Skeletal muscle satellite cell (primary cell): Measurements from ENCODE around the gene RFFL. TPM values are rescaled to one million over a fixed set of nuclear protein-coding genes. Genes with fewer than 3 reads are reported as not detected.
"Not testable (repeated sequence)": the region's sequence is repeated elsewhere in the genome, so short reads cannot be mapped to it uniquely, and the experiment has no call there.

Experiments used
- H3K27me3 ChIP-seq: 2 replicates; pipeline ENCODE4 v1.7.0; 2013; ENCODE audit warnings: low read length; ENCODE audit not compliant: control insufficient read depth, insufficient read depth
- H3K36me3 ChIP-seq: 2 replicates; pipeline ENCODE4 v1.7.0; 2013; ENCODE audit warnings: mild to moderate bottlenecking, control low read depth, low read length; ENCODE audit not compliant: insufficient read depth
- H3K4me1 ChIP-seq: 2 replicates; pipeline ENCODE4 v1.7.0; 2013; ENCODE audit warnings: low read length; ENCODE audit not compliant: control insufficient read depth, insufficient read depth
- H3K4me2 ChIP-seq: 2 replicates; pipeline ENCODE4 v1.7.0; 2013; ENCODE audit warnings: mild to moderate bottlenecking, low read length
- H3K4me3 ChIP-seq: 2 replicates; pipeline ENCODE4 v1.7.0; 2013; ENCODE audit warnings: low read length
- H3K9ac ChIP-seq: 2 replicates; pipeline ENCODE4 v1.7.0; 2013; ENCODE audit warnings: mild to moderate bottlenecking, low read depth, low read length, moderate library complexity
- H3K9me3 ChIP-seq: replicated peaks from 2 replicates; pipeline ENCODE4 v1.7.0; 2013; ENCODE audit warnings: mild to moderate bottlenecking, control low read depth, low read length
- total RNA-seq: library from RNA; depleted of rRNA; stranded (reverse); fragments of >200 nt; gene quantifications from 2 replicates; pipeline ENCODE4 v1.2.3, GENCODE V29; 2012; rRNA removed

Gene RFFL, protein sequence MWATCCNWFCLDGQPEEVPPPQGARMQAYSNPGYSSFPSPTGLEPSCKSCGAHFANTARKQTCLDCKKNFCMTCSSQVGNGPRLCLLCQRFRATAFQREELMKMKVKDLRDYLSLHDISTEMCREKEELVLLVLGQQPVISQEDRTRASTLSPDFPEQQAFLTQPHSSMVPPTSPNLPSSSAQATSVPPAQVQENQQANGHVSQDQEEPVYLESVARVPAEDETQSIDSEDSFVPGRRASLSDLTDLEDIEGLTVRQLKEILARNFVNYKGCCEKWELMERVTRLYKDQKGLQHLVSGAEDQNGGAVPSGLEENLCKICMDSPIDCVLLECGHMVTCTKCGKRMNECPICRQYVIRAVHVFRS
- total RNA-seq = 16.6 and 20.0 TPM in 2 replicates

DNA sequence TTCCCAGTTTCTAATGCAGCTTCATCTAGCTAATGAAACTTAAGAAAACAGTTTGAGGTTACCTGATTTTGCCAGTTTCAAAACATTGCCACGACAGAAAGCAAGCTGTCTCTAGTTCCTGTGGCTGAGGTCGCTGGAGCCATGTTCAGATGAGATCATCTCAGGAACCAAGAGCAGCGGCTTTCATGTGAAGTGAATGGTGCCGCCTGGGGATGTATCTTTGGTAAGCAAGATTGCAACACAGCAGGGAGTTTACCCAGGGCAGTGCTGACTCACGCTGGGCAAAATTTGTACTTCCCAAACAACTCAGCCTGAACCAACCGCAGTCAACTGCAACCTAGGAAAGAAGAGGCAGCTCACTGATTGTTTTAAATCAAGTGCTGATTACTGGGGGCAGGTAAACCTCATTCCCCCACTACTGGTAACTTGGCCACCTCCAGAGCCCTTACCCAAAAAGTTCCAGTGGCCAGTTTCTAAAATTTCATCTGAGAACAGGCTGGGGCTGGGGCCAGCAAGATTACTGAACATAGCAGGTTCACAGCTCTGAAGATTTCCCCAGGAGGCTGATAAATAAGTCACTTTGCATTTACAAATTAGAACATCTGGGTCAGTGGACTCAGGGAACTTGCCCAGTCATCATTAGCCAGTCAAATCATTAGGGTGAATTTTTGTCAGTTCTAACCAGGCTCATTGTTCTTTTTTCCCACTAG lies at the start of gene RFFL:
RFFL (minus strand) TSS at position 194 of the 710 bp plus-strand sequence. CDS start 37,154 bp downstream, outside the sequence.
- Histone ChIP-seq H3K4me2 (peak within 1 kb of the TSS; percentile 63), H3K4me1 (peaks cover 28% of the 10 kb centered on the region), H3K9ac (peak within 1 kb of the TSS; percentile 79), H3K9me3 (no peaks in the 10 kb centered on the region), H3K27me3 (no peaks in the 10 kb centered on the region), H3K4me3 (peak within 1 kb of the TSS; percentile 43), H3K36me3 (peaks cover 14% of the 10 kb centered on the region)

DNA sequence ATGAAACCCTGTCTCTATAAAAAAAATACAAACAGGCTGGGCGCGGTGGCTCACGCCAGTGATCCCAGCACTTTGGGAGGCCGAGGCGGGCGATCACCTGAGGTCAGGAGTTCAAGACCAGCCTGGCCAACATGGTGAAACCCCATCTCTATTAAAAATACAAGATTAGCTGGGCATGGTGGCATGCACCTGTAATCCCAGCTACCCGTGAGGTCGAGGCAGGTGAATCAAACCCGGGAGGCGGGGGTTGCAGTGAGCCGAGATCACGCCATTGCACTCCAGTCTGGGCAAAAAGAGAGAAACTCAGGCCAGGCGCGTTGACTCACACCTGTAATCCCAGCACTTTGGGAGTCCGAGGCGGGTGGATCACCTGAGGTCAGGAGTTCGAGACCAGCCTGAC lies 47.3 kb upstream of the RFFL start:
- not testable (repeated sequence) for H3K9me3 ChIP-seq, H3K9ac ChIP-seq, H3K4me1 ChIP-seq, H3K27me3 ChIP-seq, H3K4me3 ChIP-seq, H3K4me2 ChIP-seq
- peaks cover 15% of the 10 kb centered on the region for H3K36me3 ChIP-seq

DNA sequence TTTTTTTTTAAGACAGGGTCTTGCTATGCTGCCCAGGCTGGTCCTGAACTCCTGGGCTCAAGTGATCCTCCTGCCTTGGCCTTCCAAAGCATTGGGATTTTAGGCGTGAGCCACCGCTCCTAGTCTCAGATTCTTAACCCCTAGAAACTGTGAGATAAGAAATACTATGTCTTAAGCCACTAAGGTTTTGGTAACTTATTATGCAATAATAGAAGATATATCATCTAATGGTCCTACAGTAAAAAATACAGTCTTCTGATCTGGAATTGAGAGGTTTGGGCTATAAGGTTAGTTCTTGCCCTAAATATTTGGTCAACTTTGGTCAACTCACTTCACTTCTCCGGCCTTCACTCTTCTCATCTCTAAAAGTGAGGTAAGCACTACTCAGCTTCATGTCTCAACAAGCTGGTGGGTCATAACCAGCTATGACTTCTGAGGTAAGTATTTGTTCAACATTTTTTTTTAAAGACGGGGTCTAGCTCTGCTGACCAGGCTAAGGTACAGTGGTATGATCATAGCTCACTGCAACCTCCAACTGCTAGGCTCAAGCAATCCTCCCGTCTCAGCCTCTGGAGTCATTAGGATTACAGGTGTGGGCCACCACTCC lies 41.4 kb upstream of the RFFL start:
- peaks cover 41% of the 10 kb centered on the region for H3K36me3 ChIP-seq
- H3K9ac ChIP-seq = no peak overlapping the region
- no peaks in the 10 kb centered on the region for H3K4me1 ChIP-seq
- H3K4me3 ChIP-seq = no peak overlapping the region
- no peak overlapping the region for H3K4me2 ChIP-seq
- H3K9me3 ChIP-seq = no peaks in the 10 kb centered on the region
- no peaks in the 10 kb centered on the region for H3K27me3 ChIP-seq

DNA sequence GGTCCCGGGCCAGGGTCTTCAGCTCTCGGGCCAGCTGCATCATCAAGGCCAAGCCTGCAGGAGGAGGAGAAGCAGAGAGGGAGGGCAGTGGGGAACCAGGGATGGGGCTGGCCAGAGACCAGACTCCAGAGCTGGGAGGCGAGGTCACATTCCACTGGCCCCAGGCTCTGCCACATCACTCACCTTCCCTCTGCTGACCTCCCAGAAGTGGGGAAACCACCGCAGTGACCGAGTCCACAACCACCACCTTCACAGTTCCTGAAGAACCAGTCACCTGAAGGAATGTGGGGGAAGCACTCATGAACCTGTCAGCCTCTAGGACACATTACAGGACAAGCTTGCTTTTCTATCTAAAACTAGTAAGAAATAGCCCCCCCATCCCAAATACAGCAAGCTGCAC lies 39.8 kb upstream of the RFFL start:
- H3K27me3 ChIP-seq = no peaks in the 10 kb centered on the region
- no peak overlapping the region for H3K4me2 ChIP-seq
- H3K4me1 ChIP-seq = no peaks in the 10 kb centered on the region
- no peak overlapping the region for H3K4me3 ChIP-seq
- H3K9ac ChIP-seq = no peak overlapping the region
- peaks cover 54% of the 10 kb centered on the region for H3K36me3 ChIP-seq
- H3K9me3 ChIP-seq = no peaks in the 10 kb centered on the region

GRCh38 chr17:35101725-35102124 lies 38.2 kb upstream of the RFFL start:
- Histone ChIP-seq H3K9me3 (no peaks in the 10 kb centered on the region), H3K4me1 (no peaks in the 10 kb centered on the region), H3K4me3 (no peak overlapping the region), H3K4me2 (no peak overlapping the region), H3K9ac (no peak overlapping the region), H3K36me3 (peaks cover 54% of the 10 kb centered on the region), H3K27me3 (no peaks in the 10 kb centered on the region)

- Histone ChIP-seq H3K9ac (no peak overlapping the region), H3K4me1 (no peaks in the 10 kb centered on the region), H3K36me3 (peaks cover 47% of the 10 kb centered on the region), H3K27me3 (no peaks in the 10 kb centered on the region), H3K4me2 (no peak overlapping the region), H3K9me3 (no peaks in the 10 kb centered on the region), H3K4me3 (no peak overlapping the region)
These were observed 37.5 kb upstream of the RFFL start for GRCh38 chr17:35101036-35101435.

- H3K4me1 ChIP-seq = peaks cover 4% of the 10 kb centered on the region
- H3K4me2 ChIP-seq = no peak overlapping the region
- no peak overlapping the region for H3K4me3 ChIP-seq
- H3K27me3 ChIP-seq = no peaks in the 10 kb centered on the region
- no peaks in the 10 kb centered on the region for H3K9me3 ChIP-seq
- H3K36me3 ChIP-seq = peaks cover 40% of the 10 kb centered on the region
- no peak overlapping the region for H3K9ac ChIP-seq
These were observed 36.4 kb upstream of the RFFL start for GRCh38 chr17:35099908-35100307.

GRCh38 chr17:35097776-35098175 lies 34.3 kb upstream of the RFFL start:
- no peaks in the 10 kb centered on the region for H3K9me3 ChIP-seq
- no peak overlapping the region for H3K4me3 ChIP-seq
- peaks cover 31% of the 10 kb centered on the region for H3K36me3 ChIP-seq
- peaks cover 9% of the 10 kb centered on the region for H3K4me1 ChIP-seq
- H3K9ac ChIP-seq = no peak overlapping the region
- no peak overlapping the region for H3K4me2 ChIP-seq
- no peaks in the 10 kb centered on the region for H3K27me3 ChIP-seq

DNA sequence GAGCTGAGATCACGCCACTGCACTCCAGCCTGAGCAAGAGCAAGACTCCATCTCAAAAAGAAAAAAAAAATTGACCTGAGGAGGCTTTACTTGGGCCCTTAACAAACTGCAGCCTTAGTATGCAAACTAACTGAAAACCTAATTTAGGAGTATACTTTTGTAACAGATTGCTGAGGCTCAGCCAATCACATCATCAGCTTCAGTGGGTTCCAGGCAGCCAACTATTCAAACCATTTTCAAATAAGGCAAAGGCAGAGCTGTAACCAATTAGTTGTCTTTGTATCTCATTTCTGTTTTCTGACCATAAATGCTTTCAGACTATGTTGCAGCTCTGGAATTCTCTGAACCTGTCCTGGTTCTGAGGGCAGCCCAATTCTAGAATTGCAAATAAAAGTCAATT lies 32.2 kb upstream of the RFFL start:
- H3K4me2 ChIP-seq = no peak overlapping the region
- no peaks in the 10 kb centered on the region for H3K9me3 ChIP-seq
- peaks cover 9% of the 10 kb centered on the region for H3K4me1 ChIP-seq
- no peaks in the 10 kb centered on the region for H3K27me3 ChIP-seq
- no peak overlapping the region for H3K9ac ChIP-seq
- no peak overlapping the region for H3K4me3 ChIP-seq
- H3K36me3 ChIP-seq = peaks cover 20% of the 10 kb centered on the region

DNA sequence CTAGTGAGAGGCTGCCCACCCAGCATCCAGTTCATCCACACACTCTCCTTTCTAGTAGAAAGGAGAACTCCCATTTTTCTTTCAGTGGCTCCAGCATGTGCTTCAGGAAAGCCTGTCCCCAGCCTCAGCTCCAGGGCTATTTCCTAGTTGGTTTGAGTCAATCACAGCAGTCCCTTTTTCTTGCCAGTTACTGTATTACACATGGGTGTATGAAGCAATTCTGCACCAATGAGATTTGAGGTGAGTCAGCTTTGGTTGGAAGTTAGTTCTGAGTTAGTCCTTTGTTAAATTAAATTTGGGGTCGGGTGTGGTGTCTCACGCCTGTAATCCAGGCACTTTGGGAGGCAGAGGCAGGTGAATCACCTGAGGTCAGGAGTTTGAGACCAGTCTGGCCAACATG lies 31.4 kb upstream of the RFFL start:
- H3K4me1 ChIP-seq = peaks cover 9% of the 10 kb centered on the region
- no peak overlapping the region for H3K4me2 ChIP-seq
- H3K27me3 ChIP-seq = no peaks in the 10 kb centered on the region
- peak overlapping the region; percentile 6 for H3K9ac ChIP-seq
- no peak overlapping the region for H3K4me3 ChIP-seq
- peaks cover 12% of the 10 kb centered on the region for H3K36me3 ChIP-seq
- no peaks in the 10 kb centered on the region for H3K9me3 ChIP-seq

DNA sequence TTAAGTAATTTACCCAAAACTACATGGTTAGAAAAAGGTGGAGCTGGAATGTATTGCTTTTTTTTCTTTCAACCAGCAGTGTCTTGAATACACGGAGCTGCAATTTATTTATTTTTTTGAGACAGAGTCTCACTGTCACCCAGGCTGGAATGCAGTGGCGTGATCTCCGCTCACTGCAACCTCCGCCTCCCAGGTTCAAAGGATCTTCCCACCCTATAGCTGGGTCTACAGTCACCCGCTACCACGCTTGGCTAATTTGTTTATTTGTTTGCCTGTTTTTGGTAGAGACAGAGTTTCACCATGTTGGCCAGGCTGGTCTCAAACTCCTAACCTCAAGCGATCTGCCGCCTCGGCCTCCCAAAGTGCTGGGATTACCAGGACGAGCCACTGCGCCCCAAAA lies 27.2 kb upstream of the RFFL start:
- peaks cover 40% of the 10 kb centered on the region for H3K4me1 ChIP-seq
- H3K27me3 ChIP-seq, H3K4me3 ChIP-seq, H3K9ac ChIP-seq, H3K4me2 ChIP-seq, H3K36me3 ChIP-seq, H3K9me3 ChIP-seq: not testable (repeated sequence)
